Iris pigment epithelial cell (primary cell): ENCODE measurements around the gene BLM.
A peak's percentile ranks its signal among the peaks of the same experiment; 100 is the strongest.
"Not testable (repeated sequence)": the region's sequence is repeated elsewhere in the genome, so short reads cannot be mapped to it uniquely, and the experiment has no call there.

Experiments
- DNase-seq: peaks from one replicate; pipeline ENCODE4 v3.0.0-alpha.2; 2011; ENCODE audit warnings: low read depth

Gene BLM

GRCh38 chr15:90735923-90736322, 18.8 kb downstream of the BLM start:
- DNase-seq: no peak

DNA sequence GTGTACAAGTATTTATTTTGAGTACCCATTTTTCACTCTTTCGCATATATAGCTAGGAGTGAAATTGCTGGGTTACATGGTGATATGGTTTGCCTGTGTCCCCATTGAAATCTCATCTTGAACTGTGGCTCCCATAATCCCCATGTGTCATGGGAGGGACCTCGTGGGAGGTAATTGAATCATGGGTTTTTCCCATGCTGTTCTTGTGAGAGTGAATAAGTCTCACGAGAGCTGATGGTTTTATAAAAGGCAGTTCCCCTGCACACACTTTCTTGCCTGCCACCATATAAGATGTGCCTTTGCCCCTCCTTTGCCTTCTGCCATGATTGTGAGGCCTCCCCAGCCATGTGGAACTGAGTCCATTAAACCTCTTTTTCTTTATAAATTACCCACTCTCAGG, 23.4 kb downstream of the BLM start:
- not testable (repeated sequence) for DNase-seq

DNA sequence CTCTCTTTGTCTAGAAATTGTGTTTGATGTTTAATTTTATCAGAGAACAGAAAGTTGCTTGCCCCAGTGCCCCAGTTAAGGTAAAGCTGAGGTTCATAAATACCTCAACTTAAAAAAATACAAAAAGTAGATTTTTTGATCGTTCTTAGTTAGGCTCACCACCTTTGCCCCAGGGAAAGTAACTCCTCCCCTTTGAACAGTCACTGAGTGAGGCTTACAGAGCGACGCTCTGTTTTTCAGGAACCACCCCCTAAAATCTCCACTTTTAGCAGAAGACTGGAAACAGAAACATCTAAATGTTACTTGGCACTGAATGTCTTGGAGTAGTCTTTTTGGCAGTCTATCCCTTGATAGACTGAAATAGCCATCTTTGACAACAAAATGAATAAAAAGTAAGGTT, 24.9 kb downstream of the BLM start:
- DNase-seq: no peak

DNA sequence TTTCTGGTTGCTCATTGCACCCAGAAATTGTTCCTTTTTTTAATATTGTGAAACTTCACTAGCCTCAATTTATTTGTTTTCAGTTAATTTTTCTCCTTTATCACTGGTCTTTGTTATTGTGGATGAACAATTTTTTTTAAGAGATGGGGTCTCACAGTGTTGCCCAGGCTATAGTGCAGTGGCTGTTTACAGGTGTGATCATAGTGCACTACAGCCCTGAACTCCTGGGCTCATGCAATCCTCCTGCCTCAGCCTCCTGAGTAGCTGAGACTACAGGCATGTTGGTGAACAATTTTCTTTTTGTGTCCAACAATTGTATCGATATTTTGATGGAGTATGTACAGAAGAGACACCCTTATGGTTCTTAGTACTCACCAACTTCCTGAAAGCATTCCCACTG, 26.3 kb downstream of the BLM start:
- DNase-seq: no peak

DNA sequence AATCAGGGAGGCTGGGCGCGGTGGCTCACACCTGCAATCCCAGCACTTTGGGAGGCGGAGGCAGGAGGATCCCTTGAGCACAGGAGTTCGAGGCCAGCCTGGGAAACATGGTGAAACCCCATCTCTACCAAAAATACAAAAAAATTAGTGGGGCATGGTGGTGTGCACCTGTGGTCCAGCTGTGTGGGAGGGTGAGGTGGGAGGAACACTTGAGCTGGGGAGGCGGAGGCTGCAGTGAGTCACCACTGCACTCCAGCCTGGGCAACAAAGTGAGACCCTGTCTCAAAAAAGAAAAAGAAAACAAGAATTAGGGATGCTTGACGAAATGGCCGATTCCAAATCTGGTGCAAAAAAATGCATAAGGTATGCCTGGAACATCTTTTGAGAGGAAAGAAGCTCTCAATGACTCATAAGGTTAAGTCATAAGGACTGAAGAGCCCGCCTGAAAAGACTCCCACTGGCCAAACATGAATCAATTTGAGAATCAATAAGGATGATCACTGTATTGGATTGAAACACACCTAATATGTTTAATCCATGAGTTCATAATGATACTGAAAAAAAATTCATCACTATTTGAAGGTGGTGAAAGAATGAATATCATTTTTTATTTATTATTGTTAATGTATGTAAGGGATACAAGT, 27.7 kb downstream of the BLM start:
- DNase-seq: no peak

DNA sequence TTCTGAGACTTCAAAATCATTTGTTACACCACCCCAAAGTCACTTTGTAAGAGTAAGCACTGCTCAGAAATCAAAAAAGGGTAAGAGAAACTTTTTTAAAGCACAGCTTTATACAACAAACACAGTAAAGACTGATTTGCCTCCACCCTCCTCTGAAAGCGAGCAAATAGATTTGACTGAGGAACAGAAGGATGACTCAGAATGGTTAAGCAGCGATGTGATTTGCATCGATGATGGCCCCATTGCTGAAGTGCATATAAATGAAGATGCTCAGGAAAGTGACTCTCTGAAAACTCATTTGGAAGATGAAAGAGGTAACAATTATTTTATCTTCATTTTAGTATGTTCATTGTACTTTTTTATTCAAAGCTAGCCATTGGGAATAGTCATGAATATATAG, 32.6 kb downstream of the BLM start:
- DNase-seq: no peak

DNA sequence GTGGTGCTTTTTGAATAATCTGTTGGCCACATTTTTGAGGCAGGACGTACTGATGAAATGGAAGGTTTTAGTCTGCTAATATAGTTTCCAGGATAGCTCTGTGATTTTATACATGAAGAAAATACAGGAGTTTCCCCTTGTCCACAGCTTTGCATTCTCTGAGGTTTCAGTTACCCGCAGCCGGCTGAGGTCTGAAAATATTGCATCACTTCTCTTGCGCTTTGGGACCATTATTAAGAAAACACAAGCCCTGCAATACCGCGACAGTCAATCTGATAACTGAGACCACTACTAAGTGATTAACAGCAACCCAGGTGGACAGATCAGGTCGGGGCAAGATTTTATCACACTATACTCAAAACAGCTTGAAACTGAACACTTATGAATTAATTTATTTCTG, 33.0 kb downstream of the BLM start:
- peak; percentile 34 for DNase-seq

- DNase-seq: no peak
Measured at GRCh38 chr15:90751300-90751825, 34.2 kb downstream of the BLM start.

DNA sequence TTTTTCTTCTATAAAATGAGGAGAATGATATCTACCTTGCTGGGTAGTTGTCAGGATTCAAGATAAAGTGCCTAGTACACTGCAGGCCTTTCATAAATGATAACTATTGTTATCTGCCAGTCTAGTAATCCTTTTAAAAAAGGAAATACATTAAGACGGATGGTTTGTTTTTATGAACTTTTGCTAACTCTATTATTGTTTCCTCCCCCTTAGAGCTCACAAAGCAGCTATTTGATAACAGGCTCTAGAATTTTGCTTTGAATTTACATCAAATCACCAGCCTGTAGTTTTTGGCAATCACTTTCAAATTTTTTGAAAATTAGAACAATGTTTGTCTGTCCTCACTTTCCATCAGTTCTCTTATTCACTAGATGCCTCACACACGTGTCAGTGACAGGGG, 39.8 kb downstream of the BLM start:
- no peak for DNase-seq

- no peak for DNase-seq
Measured at GRCh38 chr15:90757461-90757860, 40.3 kb downstream of the BLM start.

- no peak for DNase-seq
Measured at GRCh38 chr15:90760661-90761232, 43.6 kb downstream of the BLM start.

DNA sequence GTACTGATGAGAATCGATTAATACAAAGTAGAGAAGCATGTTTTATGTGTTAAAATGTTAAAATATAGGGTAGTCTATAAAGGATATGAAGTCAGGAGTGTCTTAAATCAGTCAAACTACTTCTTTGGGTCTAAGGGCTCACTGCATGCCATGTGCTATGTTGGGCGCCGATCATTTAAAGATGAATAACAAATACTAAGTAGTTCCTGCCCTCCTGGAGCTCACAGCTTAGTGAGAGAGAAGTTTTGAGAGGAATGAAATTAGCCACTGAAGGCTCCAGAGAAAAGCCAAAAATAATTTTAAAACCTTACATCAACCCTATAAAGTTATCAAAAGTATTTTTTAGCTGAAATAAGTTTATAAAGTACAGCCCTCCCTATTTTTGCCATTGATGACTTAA, 44.5 kb downstream of the BLM start:
- DNase-seq: no peak

DNA sequence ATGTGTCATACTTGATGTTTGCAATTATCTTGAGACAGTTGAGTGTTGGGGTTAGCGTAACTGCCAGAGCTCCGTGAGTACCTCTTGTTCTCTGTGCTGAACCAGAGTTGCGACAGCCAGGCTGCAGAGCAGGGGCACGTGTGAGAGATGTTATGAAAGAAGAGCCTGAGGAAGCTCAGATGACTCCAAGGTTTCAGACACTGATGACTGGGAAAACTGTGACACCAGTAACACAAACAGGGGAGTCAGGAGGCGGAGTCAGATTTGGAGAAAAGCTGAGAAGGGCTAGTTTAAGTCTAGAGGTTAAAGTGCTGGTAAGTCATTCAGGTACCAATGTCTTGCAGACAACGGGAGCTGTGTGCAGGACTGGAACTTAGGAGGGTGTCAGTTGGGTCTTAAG, 45.0 kb downstream of the BLM start:
- peak; percentile 96 for DNase-seq

- no peak for DNase-seq
Measured at GRCh38 chr15:90763366-90764099, 46.4 kb downstream of the BLM start.

DNA sequence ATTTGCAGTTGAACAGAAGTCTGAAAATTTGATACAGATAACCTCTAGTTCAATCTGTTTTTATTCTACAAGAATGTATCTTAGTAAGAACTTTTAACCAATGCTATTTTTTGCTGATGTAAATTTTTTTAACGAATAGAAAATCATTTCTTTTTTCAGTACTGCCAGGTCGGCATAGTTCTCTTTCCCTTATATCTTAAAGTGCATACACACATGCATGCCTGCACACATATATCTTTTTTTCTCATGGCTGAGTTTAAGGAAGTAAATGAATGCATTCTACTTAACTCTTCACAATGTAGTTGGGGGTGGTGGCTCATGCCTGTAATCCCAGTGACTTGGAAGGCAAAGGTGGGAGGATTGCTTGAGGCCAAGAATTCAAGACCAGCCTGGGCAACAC, 48.4 kb downstream of the BLM start:
- DNase-seq: no peak

GRCh38 chr15:90765966-90766365, 48.8 kb downstream of the BLM start:
- no peak for DNase-seq

DNA sequence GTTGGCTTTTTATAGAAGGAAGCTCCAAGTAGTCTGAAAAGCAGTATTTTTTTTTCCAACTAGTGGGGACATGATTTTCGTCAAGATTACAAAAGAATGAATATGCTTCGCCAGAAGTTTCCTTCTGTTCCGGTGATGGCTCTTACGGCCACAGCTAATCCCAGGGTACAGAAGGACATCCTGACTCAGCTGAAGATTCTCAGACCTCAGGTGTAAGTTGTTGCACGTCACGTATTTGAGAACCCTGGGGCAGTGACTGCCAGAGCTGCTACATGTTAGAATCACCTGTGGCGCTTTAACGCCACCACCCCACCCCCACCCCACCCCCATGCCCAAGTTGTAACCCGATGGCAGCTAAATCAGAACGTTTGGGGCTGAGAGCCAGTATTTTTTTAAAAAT, 52.2 kb downstream of the BLM start:
- no peak for DNase-seq

- DNase-seq: no peak
Measured at GRCh38 chr15:90773485-90773884, 56.3 kb downstream of the BLM start.

DNA sequence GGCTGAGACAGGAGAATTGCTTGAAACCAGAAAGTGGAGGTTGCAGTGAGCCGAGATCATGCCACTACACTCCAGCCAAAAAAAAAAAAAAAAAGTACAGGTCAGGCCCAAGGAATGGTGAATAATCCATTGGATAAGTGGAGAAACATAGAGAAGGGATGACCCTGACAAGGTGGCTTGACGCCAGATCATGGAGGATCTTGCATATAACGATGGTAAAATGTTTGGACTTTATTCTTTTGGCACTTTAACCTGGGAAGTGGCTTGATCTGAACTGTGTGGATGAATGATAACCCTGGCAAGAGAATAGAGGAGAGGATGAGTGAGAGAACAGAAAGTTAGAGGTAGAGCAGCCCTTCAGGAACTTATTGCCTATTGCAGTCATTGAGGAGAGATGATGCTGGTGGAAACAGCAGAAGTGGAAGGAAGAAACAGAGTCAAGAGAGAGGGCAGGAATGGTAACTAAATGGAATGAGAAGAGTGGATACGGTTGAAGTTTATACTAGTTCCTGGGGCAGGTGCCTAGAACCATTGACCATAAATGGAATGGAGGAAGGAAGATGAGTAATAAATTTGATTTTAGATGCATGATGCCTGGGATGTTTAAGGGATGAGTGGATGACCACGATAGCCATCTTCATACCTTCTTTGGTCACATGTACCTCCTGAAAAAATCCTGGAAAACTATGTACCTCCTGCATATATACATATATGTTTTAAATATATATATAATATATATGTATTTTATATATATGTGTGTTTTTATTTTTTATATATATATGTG, 57.8 kb downstream of the BLM start:
- DNase-seq: peak; percentile 79

GRCh38 chr15:90780916-90781315, 63.8 kb downstream of the BLM start:
- no peak for DNase-seq

- DNase-seq: no peak
Measured at GRCh38 chr15:90782442-90782841, 65.3 kb downstream of the BLM start.

DNA sequence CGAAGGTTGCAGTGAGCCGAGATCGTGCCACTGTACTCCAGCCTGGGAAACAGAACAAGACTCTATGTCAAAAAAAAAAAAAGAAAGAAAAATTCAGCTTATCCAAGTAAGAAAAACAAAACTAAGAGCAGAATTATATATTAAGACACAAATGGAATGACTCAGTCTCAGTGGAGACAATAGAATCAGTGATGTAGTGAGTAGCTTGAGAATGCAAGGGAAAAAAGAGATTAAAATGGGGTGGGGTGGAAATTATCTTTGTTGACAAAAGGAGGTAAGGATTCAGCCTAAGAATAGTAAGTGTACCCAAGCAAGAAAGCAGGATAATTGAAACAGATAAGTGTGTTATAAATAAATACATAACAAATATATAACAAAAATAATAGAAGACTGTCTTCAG, 70.7 kb downstream of the BLM start:
- no peak for DNase-seq

DNA sequence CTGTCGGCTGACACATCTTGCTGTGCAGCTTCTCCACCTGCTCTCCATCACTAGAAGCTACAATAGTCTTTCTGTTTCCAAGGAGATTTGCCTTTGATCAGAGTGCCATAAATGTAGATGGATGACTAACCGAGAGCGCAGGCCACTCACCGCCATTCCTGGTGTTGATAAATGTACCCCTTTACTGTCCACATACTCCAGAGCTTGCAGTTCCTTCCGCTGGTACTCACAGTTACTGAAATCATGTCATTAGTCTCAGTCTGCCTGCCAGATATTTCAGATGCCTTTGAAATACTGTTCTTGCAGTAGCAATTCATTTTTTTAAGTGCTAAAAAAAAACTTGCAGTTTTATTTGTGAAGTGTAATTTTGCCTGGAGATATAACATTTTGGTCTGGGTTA, 72.3 kb downstream of the BLM start:
- no peak for DNase-seq
